GM12872 (cell line): Measurements from ENCODE around the gene SEPTIN2.

Experiments used
- CTCF ChIP-seq: IDR thresholded peaks from 3 replicates; pipeline ENCODE4 v1.5.1; 2011; ENCODE audit warnings: low read depth, mild to moderate bottlenecking, low read length, moderate library complexity; ENCODE audit not compliant: insufficient read depth

The SEPTIN2 gene

DNA sequence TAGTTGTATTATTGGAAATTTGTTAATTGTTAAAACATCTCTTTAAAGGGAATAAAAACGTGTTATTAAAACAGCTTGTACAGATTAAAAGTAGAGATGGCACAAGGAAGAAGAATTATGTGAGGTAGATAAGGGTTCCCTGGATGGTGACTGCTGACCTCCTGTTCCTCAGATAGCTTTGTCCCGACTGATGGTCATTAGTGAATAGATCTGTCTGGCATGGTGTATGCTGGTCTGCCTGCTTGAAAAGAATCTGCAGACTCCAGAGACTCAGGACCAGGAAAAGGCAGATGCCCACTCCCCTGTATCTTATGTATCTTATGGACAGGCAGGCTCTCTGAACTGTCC lies 34.8 kb downstream of the SEPTIN2 start:
- TF ChIP-seq CTCF, result no peak

DNA sequence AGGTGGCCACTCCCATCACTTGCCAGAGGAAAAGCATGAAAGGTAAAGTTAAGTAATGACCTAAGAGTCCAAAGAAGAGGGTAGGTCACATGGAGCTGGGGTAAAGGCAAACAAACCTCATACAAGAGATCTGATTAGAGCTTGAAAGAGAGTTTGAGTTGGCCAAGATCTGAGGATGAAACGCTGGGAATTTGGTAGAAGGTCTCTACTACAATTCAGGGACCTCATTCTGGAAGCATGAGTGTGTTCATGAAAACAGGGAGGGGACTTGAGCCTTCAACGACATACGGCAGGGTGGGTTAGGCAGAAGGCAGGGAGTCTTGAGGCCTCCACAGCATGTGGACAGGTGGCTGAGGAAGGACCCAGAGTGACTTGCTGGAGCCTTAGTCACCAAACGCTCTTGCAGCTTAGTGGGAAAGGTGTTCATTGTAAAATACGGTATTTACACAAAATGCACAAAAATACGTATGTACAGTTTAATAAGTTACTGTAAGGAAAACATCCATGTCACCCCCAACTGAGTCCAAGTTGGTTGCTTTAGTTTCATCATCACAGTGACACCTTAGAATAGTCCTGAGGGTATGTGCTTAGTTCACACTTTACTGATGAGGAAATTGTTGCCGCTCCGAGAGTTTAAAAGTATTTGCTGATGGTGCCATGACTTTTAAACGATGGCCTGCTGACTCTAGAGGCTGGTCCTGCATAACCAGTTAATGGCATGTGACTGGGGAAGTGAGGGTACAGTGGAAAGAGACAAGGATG lies 35.3 kb downstream of the SEPTIN2 start:
- TF ChIP-seq CTCF, result no peak

DNA sequence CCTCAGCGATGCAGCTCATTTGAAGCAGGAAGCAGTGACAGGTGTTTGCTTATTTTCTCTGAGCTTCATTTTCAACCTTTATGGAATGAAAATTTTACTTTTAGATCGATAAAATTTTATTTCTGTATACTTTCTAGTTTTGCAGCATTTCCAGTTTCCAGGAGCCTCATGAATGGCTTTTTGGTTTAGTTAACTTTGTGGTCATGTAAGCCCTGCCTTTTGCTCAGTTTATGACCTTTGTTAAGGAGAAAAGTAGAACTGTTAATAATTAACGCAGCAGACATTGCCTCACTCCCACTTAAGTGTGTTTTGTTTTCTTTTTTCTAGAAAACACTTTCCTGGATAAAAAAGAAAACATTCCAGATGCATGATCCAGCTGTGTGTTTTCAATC lies 35.9 kb downstream of the SEPTIN2 start:
- no peak for TF ChIP-seq CTCF

DNA sequence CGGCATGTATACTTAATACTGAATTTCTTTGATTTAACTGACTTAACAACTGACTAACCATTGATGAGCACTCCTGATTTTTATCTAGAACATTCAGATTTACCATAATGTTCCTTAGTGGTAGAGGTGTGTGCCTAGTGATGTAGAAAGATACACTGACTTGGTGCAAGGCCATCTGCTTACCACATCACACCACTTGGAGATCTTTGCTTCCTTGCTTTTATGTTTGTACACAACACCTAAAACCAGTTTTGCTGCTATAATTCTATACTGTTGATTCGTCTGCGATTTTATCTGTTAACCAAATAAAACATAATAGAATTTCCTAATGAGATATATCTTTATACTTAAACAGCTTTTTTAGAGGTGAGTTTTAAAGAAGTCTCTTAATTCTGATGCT lies 36.5 kb downstream of the SEPTIN2 start:
- no peak for TF ChIP-seq CTCF

- no peak for TF ChIP-seq CTCF
Observed at GRCh38 chr2:241354668-241355658, 39.2 kb downstream of the SEPTIN2 start.

GRCh38 chr2:241355983-241356870 lies 40.5 kb downstream of the SEPTIN2 start, which contains the start of gene FARP2:
FARP2 (plus strand) TSS chr2:241356285; CDS start chr2:241373108, 16,823 bp downstream.
- TF ChIP-seq CTCF, result no peak
